Stimulated activated CD8-positive, alpha-beta memory T cell treated with anti-CD3 and anti-CD28 coated beads, Interleukin-4, amount 100 ng/mL, for 1 hour (primary cell): Measurements from ENCODE around the gene MBD6.
A peak's percentile ranks its signal among the peaks of the same experiment; 100 is the strongest.
"Not testable (repeated sequence)": the region's sequence is repeated elsewhere in the genome, so short reads cannot be mapped to it uniquely, and the experiment has no call there.

ENCODE experiments used
- DNase-seq, 2 donors: peaks; one replicate each; pipeline ENCODE4 v3.0.0-alpha.2; 2020; ENCODE audit warnings: low read depth in 2 of 2, low spot score in 1 of 2

The MBD6 gene

GRCh38 chr12:57514720-57515407, 7.8 kb upstream of the MBD6 start:
- DNase-seq, result no peak

- no peak for DNase-seq
Measured at GRCh38 chr12:57515408-57515933, 7.2 kb upstream of the MBD6 start.

GRCh38 chr12:57515934-57516541, 6.6 kb upstream of the MBD6 start:
- no peak for DNase-seq

- no peak for DNase-seq
Measured at GRCh38 chr12:57516617-57517153, 5.9 kb upstream of the MBD6 start.

- no peak for DNase-seq
Measured at GRCh38 chr12:57517187-57517586, 5.4 kb upstream of the MBD6 start.

GRCh38 chr12:57517718-57518117, 4.9 kb upstream of the MBD6 start:
- DNase-seq, result not testable (repeated sequence)

- DNase-seq, result no peak
Measured at GRCh38 chr12:57518176-57518919, 4.3 kb upstream of the MBD6 start.

GRCh38 chr12:57518920-57519795, 3.5 kb upstream of the MBD6 start:
- no peak for DNase-seq

- no peak for DNase-seq
Measured at GRCh38 chr12:57519796-57520052, 2.9 kb upstream of the MBD6 start.

- peak; percentile 99 for DNase-seq
Measured at GRCh38 chr12:57520053-57520818, 2.4 kb upstream of the MBD6 start, which contains the start of gene DDIT3. TSS of gene DDIT3 (minus strand) at chr12:57520514. CDS start at chr12:57517406, 3,108 bp downstream.

GRCh38 chr12:57521525-57522010, 1.1 kb upstream of the MBD6 start:
- no peak for DNase-seq

GRCh38 chr12:57522887-57523705, 472 bp downstream of the MBD6 start:
- DNase-seq, result no peak

- DNase-seq, result no peak
Measured at GRCh38 chr12:57523706-57524614, 1.3 kb downstream of the MBD6 start.

- no peak for DNase-seq
Measured at GRCh38 chr12:57524814-57525614, 2.4 kb downstream of the MBD6 start.

- DNase-seq, result no peak
Measured at GRCh38 chr12:57525615-57526383, 3.2 kb downstream of the MBD6 start.

- DNase-seq, result no peak
Measured at GRCh38 chr12:57526477-57527126, 4.0 kb downstream of the MBD6 start.
